22Rv1 (cell line): Measurements from ENCODE around the gene TSC22D4.

Experiments
- H3K27ac ChIP-seq: fragments of 450-650 bp; 2 replicates; pipeline ENCODE4 v1.5.1; 2017
- CTCF ChIP-seq: fragments of 450-650 bp; IDR thresholded peaks from 2 replicates; pipeline ENCODE4 v1.5.1; 2017; ENCODE audit warnings: mild to moderate bottlenecking
- ZFX ChIP-seq: fragments of 450-650 bp; IDR thresholded peaks from 2 replicates; pipeline ENCODE4 v1.6.1; 2017; ENCODE audit warnings: antibody characterized with exemption, borderline replicate concordance

The TSC22D4 gene

GRCh38 chr7:100516135-100516812, 37.3 kb upstream of the TSC22D4 start:
- TF ChIP-seq CTCF = no peak
- no peak for TF ChIP-seq ZFX
- no peak overlapping the region for H3K27ac ChIP-seq

GRCh38 chr7:100515072-100515532, 36.1 kb upstream of the TSC22D4 start:
- no peak for TF ChIP-seq ZFX
- no peak for TF ChIP-seq CTCF
- H3K27ac ChIP-seq = no peak overlapping the region

- no peak for TF ChIP-seq ZFX
- TF ChIP-seq CTCF = no peak
- no peak overlapping the region for H3K27ac ChIP-seq
Measured at GRCh38 chr7:100513212-100513810, 34.3 kb upstream of the TSC22D4 start.

- no peak overlapping the region for H3K27ac ChIP-seq
- no peak for TF ChIP-seq CTCF
- no peak for TF ChIP-seq ZFX
Measured at GRCh38 chr7:100510437-100511239, 31.6 kb upstream of the TSC22D4 start.

GRCh38 chr7:100509231-100509630, 30.2 kb upstream of the TSC22D4 start:
- TF ChIP-seq CTCF = no peak
- TF ChIP-seq ZFX = no peak
- no peak overlapping the region for H3K27ac ChIP-seq

GRCh38 chr7:100506356-100506923, 27.4 kb upstream of the TSC22D4 start:
- no peak for TF ChIP-seq ZFX
- TF ChIP-seq CTCF = no peak
- no peak overlapping the region for H3K27ac ChIP-seq
